SIG-M5 treated with dmso at 0.1 percent for 504 hours (cell line): ENCODE data around the gene NUCKS1.

Experiments used
- DNase-seq: peaks from one replicate; lab custom pipeline; 2025; ENCODE audit not compliant: unreplicated experiment; lab: John Stamatoyannopoulos, UW

NUCKS1 gene

GRCh38 chr1:205703072-205703471 lies 46.9 kb downstream of the NUCKS1 start:
- DNase-seq: no peak

GRCh38 chr1:205701891-205702290 lies 48.1 kb downstream of the NUCKS1 start:
- no peak for DNase-seq

- no peak for DNase-seq
Observed at GRCh38 chr1:205701420-205701819, 48.6 kb downstream of the NUCKS1 start.

- DNase-seq: no peak
Observed at GRCh38 chr1:205700865-205701401, 49.0 kb downstream of the NUCKS1 start.

- no peak for DNase-seq
Observed at GRCh38 chr1:205699416-205699815, 50.6 kb downstream of the NUCKS1 start.

GRCh38 chr1:205698921-205699320 lies 51.1 kb downstream of the NUCKS1 start:
- no peak for DNase-seq

- no peak for DNase-seq
Observed at GRCh38 chr1:205693421-205693991, 56.5 kb downstream of the NUCKS1 start.

- no peak for DNase-seq
Observed at GRCh38 chr1:205692423-205692822, 57.6 kb downstream of the NUCKS1 start.

GRCh38 chr1:205690122-205690756 lies 59.7 kb downstream of the NUCKS1 start:
- no peak for DNase-seq

- DNase-seq: no peak
Observed at GRCh38 chr1:205689479-205689878, 60.5 kb downstream of the NUCKS1 start.

- DNase-seq: no peak
Observed at GRCh38 chr1:205688171-205689080, 61.6 kb downstream of the NUCKS1 start.

- no peak for DNase-seq
Observed at GRCh38 chr1:205687242-205687641, 62.7 kb downstream of the NUCKS1 start.

- no peak for DNase-seq
Observed at GRCh38 chr1:205681364-205681763, 68.6 kb downstream of the NUCKS1 start.

- no peak for DNase-seq
Observed at GRCh38 chr1:205680073-205680851, 69.7 kb downstream of the NUCKS1 start, which contains the start of gene SLC45A3. Gene SLC45A3 (minus strand): TSS chr1:205680509. CDS start chr1:205664656, 15,853 bp downstream.

- no peak for DNase-seq
Observed at GRCh38 chr1:205678286-205679111, 71.5 kb downstream of the NUCKS1 start.

GRCh38 chr1:205677167-205677566 lies 72.8 kb downstream of the NUCKS1 start:
- DNase-seq: no peak

- DNase-seq: no peak
Observed at GRCh38 chr1:205676597-205676996, 73.4 kb downstream of the NUCKS1 start.

GRCh38 chr1:205676002-205676401 lies 74.0 kb downstream of the NUCKS1 start:
- no peak for DNase-seq

GRCh38 chr1:205675247-205675646 lies 74.7 kb downstream of the NUCKS1 start:
- DNase-seq: no peak

GRCh38 chr1:205672970-205673369 lies 77.0 kb downstream of the NUCKS1 start:
- no peak for DNase-seq
